ENCODE results near the gene LDAH. TPM values are rescaled to one million over a fixed set of nuclear protein-coding genes. Genes with fewer than 3 reads are reported as not detected.

Gene LDAH
- total RNA-seq, 1 donor from 2014 or later: 35.9 TPM

GRCh38 chr2:20706217-20706616, 116.7 kb downstream of the LDAH start:
- H3K27ac Mint-ChIP-seq: no peak overlapping the region
- DNase-seq (ENCODE audit: low spot score): no peak
- H3K36me3 Mint-ChIP-seq (ENCODE audit: low read depth): peaks cover 2% of the 10 kb centered on the region
- no peaks in the 10 kb centered on the region for H3K9me3 Mint-ChIP-seq
- H3K27me3 Mint-ChIP-seq (ENCODE audit: low read depth): no peaks in the 10 kb centered on the region
- intact Hi-C loops (cut with micrococcal nuclease): no loop called here
- no peak overlapping the region for H3K4me3 Mint-ChIP-seq (ENCODE audit: low read depth)
- no peaks in the 10 kb centered on the region for H3K4me1 Mint-ChIP-seq (ENCODE audit: low read depth)

GRCh38 chr2:20704886-20705285, 118.0 kb downstream of the LDAH start:
- H3K27ac Mint-ChIP-seq: no peak overlapping the region
- peaks cover under 1% of the 10 kb centered on the region for H3K4me1 Mint-ChIP-seq (ENCODE audit: low read depth)
- no peak overlapping the region for H3K4me3 Mint-ChIP-seq (ENCODE audit: low read depth)
- no peak for DNase-seq (ENCODE audit: low spot score)
- H3K36me3 Mint-ChIP-seq (ENCODE audit: low read depth): peaks cover 2% of the 10 kb centered on the region
- no peaks in the 10 kb centered on the region for H3K27me3 Mint-ChIP-seq (ENCODE audit: low read depth)
- intact Hi-C loops (cut with micrococcal nuclease): no loop called here
- H3K9me3 Mint-ChIP-seq: no peaks in the 10 kb centered on the region

GRCh38 chr2:20702563-20702962, 120.3 kb downstream of the LDAH start:
- Mint-ChIP-seq H3K9me3 (no peaks in the 10 kb centered on the region), H3K36me3 (ENCODE audit: low read depth) (peaks cover 6% of the 10 kb centered on the region), H3K4me3 (ENCODE audit: low read depth) (no peak overlapping the region), H3K27me3 (ENCODE audit: low read depth) (no peaks in the 10 kb centered on the region), H3K27ac (no peak overlapping the region), H3K4me1 (ENCODE audit: low read depth) (peaks cover 10% of the 10 kb centered on the region)
- intact Hi-C loops (cut with micrococcal nuclease): no loop called here
- DNase-seq (ENCODE audit: low spot score): no peak

- Mint-ChIP-seq H3K27ac (no peak overlapping the region), H3K4me1 (ENCODE audit: low read depth) (peaks cover 10% of the 10 kb centered on the region), H3K36me3 (ENCODE audit: low read depth) (peaks cover 6% of the 10 kb centered on the region), H3K4me3 (ENCODE audit: low read depth) (no peak overlapping the region), H3K27me3 (ENCODE audit: low read depth) (no peaks in the 10 kb centered on the region), H3K9me3 (no peaks in the 10 kb centered on the region)
- no peak for DNase-seq (ENCODE audit: low spot score)
- intact Hi-C loops (cut with micrococcal nuclease): no loop called here
These were observed 123.8 kb downstream of the LDAH start for GRCh38 chr2:20698916-20699613.

GRCh38 chr2:20697322-20697934, 125.5 kb downstream of the LDAH start:
- Mint-ChIP-seq H3K36me3 (ENCODE audit: low read depth) (peaks cover 6% of the 10 kb centered on the region), H3K27ac (no peak overlapping the region), H3K4me3 (ENCODE audit: low read depth) (no peak overlapping the region), H3K4me1 (ENCODE audit: low read depth) (peaks cover 10% of the 10 kb centered on the region), H3K27me3 (ENCODE audit: low read depth) (no peaks in the 10 kb centered on the region), H3K9me3 (no peaks in the 10 kb centered on the region)
- DNase-seq (ENCODE audit: low spot score): no peak
- intact Hi-C loops (cut with micrococcal nuclease): no loop called here

GRCh38 chr2:20696366-20696765, 126.5 kb downstream of the LDAH start:
- intact Hi-C loops (cut with micrococcal nuclease): no loop called here
- DNase-seq (ENCODE audit: low spot score): no peak
- Mint-ChIP-seq H3K27me3 (ENCODE audit: low read depth) (no peaks in the 10 kb centered on the region), H3K27ac (no peak overlapping the region), H3K36me3 (ENCODE audit: low read depth) (peaks cover 5% of the 10 kb centered on the region), H3K4me1 (ENCODE audit: low read depth) (peaks cover 10% of the 10 kb centered on the region), H3K9me3 (no peaks in the 10 kb centered on the region), H3K4me3 (ENCODE audit: low read depth) (no peak overlapping the region)

GRCh38 chr2:20693317-20693716, 129.6 kb downstream of the LDAH start:
- intact Hi-C loops (cut with micrococcal nuclease): no loop called here

GRCh38 chr2:20692081-20692480, 130.8 kb downstream of the LDAH start:
- no peak for DNase-seq (ENCODE audit: low spot score)
- Mint-ChIP-seq H3K27me3 (ENCODE audit: low read depth) (no peaks in the 10 kb centered on the region), H3K4me1 (ENCODE audit: low read depth) (no peaks in the 10 kb centered on the region), H3K4me3 (ENCODE audit: low read depth) (no peak overlapping the region), H3K9me3 (no peaks in the 10 kb centered on the region), H3K36me3 (ENCODE audit: low read depth) (peaks cover 19% of the 10 kb centered on the region), H3K27ac (no peak overlapping the region)
- intact Hi-C loops (cut with micrococcal nuclease): no loop called here

More at GRCh38 chr2:20693317-20693716, 129.6 kb downstream of the LDAH start:
- no peak for DNase-seq (ENCODE audit: low spot score)
- Mint-ChIP-seq H3K36me3 (ENCODE audit: low read depth) (peaks cover 12% of the 10 kb centered on the region), H3K4me1 (ENCODE audit: low read depth) (no peaks in the 10 kb centered on the region), H3K27me3 (ENCODE audit: low read depth) (no peaks in the 10 kb centered on the region), H3K27ac (no peak overlapping the region), H3K9me3 (no peaks in the 10 kb centered on the region), H3K4me3 (ENCODE audit: low read depth) (no peak overlapping the region)

- Mint-ChIP-seq H3K4me3 (ENCODE audit: low read depth) (no peak overlapping the region), H3K4me1 (ENCODE audit: low read depth) (no peaks in the 10 kb centered on the region), H3K36me3 (ENCODE audit: low read depth) (peaks cover 28% of the 10 kb centered on the region), H3K27me3 (ENCODE audit: low read depth) (no peaks in the 10 kb centered on the region), H3K9me3 (no peaks in the 10 kb centered on the region), H3K27ac (no peak overlapping the region)
- intact Hi-C loops (cut with micrococcal nuclease): no loop called here
- DNase-seq (ENCODE audit: low spot score): no peak
These were observed 131.7 kb downstream of the LDAH start for GRCh38 chr2:20691076-20691734.

GRCh38 chr2:20689428-20690264, 133.3 kb downstream of the LDAH start:
- Mint-ChIP-seq H3K4me1 (ENCODE audit: low read depth) (no peaks in the 10 kb centered on the region), H3K27ac (no peak overlapping the region), H3K4me3 (ENCODE audit: low read depth) (no peak overlapping the region), H3K9me3 (no peaks in the 10 kb centered on the region), H3K36me3 (ENCODE audit: low read depth) (peaks cover 30% of the 10 kb centered on the region), H3K27me3 (ENCODE audit: low read depth) (no peaks in the 10 kb centered on the region)
- DNase-seq (ENCODE audit: low spot score): no peak
- intact Hi-C loops (cut with micrococcal nuclease): no loop called here

GRCh38 chr2:20687260-20687832, 135.6 kb downstream of the LDAH start:
- H3K4me1 Mint-ChIP-seq (ENCODE audit: low read depth): peaks cover 3% of the 10 kb centered on the region
- no peaks in the 10 kb centered on the region for H3K27me3 Mint-ChIP-seq (ENCODE audit: low read depth)
- intact Hi-C loops (cut with micrococcal nuclease): no loop called here
- no peak overlapping the region for H3K27ac Mint-ChIP-seq
- no peak for DNase-seq (ENCODE audit: low spot score)
- no peak overlapping the region for H3K4me3 Mint-ChIP-seq (ENCODE audit: low read depth)
- H3K9me3 Mint-ChIP-seq: no peaks in the 10 kb centered on the region
- H3K36me3 Mint-ChIP-seq (ENCODE audit: low read depth): peaks cover 30% of the 10 kb centered on the region

- H3K27ac Mint-ChIP-seq: no peak overlapping the region
- H3K4me1 Mint-ChIP-seq (ENCODE audit: low read depth): peaks cover 4% of the 10 kb centered on the region
- H3K27me3 Mint-ChIP-seq (ENCODE audit: low read depth): no peaks in the 10 kb centered on the region
- H3K4me3 Mint-ChIP-seq (ENCODE audit: low read depth): no peak overlapping the region
- intact Hi-C loops (cut with micrococcal nuclease): loop anchor here (5.0 kb wide), 1 partner anchor 278 kb away; no protein-coding TSS in a partner anchor
- no peaks in the 10 kb centered on the region for H3K9me3 Mint-ChIP-seq
- no peak for DNase-seq (ENCODE audit: low spot score)
- H3K36me3 Mint-ChIP-seq (ENCODE audit: low read depth): peaks cover 30% of the 10 kb centered on the region
These were observed 138.3 kb downstream of the LDAH start for GRCh38 chr2:20684581-20685063.

Measured in activated T-helper 2 cell treated with anti-CD3 and anti-CD28 coated beads, Interferon-gamma antibody, Interleukin-2, Interleukin-4, amounts not matched to agents 10 μg/mL and 5 μg/mL and 100 μg/mL, durations not matched to agents 14 hours and 24 hours and 36 hours (primary cell).